AG04450 (cell line): ENCODE results near the gene ABI3BP. TPM values are rescaled to one million over a fixed set of nuclear protein-coding genes. Genes with fewer than 3 reads are reported as not detected.

Experiments
- CTCF ChIA-PET: fragments of 300-600, 350-600 bp; formaldehyde crosslinking; extraction: SDS; loops from one replicate; lab custom pipeline; 2022; ENCODE audit warnings: antibody characterized with exemption, inconsistent platforms; lab: Charles Lee
- POLR2A ChIA-PET: fragments of 350-600 bp; formaldehyde crosslinking; extraction: SDS; loops from one replicate; lab custom pipeline; 2021; ENCODE audit warnings: antibody characterized with exemption, inconsistent platforms; lab: Yijun Ruan, JAX
- DNase-seq: peaks from one replicate; pipeline ENCODE4 v3.0.0-alpha.2; 2011; ENCODE audit warnings: low read depth, low spot score
- H3K27ac ChIP-seq: one replicate; pipeline ENCODE4 v1.5.1; 2012; ENCODE audit warnings: low read depth, low read length, control low read depth
- H3K27me3 ChIP-seq: one replicate; pipeline ENCODE4 v1.6.0; 2012; ENCODE audit warnings: low read length; ENCODE audit not compliant: control insufficient read depth, insufficient read depth
- H3K4me3 ChIP-seq: 2 replicates; pipeline ENCODE4 v1.5.1; 2011; ENCODE audit warnings: mild to moderate bottlenecking, low read depth, low read length, control low read depth
- H3K9me3 ChIP-seq: 2 replicates; pipeline ENCODE4 v1.5.1; 2012; ENCODE audit warnings: low read length; ENCODE audit not compliant: control insufficient read depth, insufficient read depth
- polyA plus RNA-seq: library from polyadenylated mRNA; depleted of rRNA; stranded (reverse); fragments of >200 nt; gene quantifications from 2 replicates; pipeline ENCODE4 v1.2.3, GENCODE V29; 2011
- TF ChIP-seq, protein P1 (sequence below): IDR thresholded peaks from 2 replicates; pipeline ENCODE4 v1.5.1; 2011; ENCODE audit warnings: low read depth, low read length, control low read depth, inconsistent platforms

Gene ABI3BP
- polyA plus RNA-seq, 1 experiment, result 5.3 TPM

DNA sequence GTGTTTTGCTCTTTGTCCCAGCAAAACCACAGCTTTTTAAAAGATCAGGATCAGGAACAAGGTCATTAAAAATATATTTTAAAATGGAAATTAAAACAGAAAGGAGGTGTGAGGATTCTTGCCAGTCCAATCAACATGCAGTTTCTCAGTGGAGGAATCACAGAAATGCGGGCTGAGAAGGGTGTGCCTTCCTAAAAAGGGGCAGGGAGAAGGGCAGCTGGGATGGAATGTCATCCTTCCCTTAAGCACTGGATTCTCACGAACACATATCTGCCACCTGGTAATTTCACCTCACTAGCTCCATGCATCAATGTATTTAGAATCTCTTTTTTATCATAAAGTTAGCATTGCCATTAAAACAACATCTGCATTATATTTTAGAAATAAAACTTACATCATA lies 21.4 kb downstream of the ABI3BP start:
- POLR2A ChIA-PET, result no interaction called here
- TF ChIP-seq, protein P1, sequence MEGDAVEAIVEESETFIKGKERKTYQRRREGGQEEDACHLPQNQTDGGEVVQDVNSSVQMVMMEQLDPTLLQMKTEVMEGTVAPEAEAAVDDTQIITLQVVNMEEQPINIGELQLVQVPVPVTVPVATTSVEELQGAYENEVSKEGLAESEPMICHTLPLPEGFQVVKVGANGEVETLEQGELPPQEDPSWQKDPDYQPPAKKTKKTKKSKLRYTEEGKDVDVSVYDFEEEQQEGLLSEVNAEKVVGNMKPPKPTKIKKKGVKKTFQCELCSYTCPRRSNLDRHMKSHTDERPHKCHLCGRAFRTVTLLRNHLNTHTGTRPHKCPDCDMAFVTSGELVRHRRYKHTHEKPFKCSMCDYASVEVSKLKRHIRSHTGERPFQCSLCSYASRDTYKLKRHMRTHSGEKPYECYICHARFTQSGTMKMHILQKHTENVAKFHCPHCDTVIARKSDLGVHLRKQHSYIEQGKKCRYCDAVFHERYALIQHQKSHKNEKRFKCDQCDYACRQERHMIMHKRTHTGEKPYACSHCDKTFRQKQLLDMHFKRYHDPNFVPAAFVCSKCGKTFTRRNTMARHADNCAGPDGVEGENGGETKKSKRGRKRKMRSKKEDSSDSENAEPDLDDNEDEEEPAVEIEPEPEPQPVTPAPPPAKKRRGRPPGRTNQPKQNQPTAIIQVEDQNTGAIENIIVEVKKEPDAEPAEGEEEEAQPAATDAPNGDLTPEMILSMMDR, result no peak
- no peak overlapping the region for H3K4me3 ChIP-seq

GRCh38 chr3:100970477-100970990 lies 22.7 kb downstream of the ABI3BP start:
- DNase-seq, result no peak
- CTCF ChIA-PET, result no interaction called here
- H3K27ac ChIP-seq, result no peak overlapping the region
- POLR2A ChIA-PET, result no interaction called here
- TF ChIP-seq, protein P1, result no peak
- H3K4me3 ChIP-seq, result no peak overlapping the region
- H3K27me3 ChIP-seq, result no peaks in the 10 kb centered on the region
- no peaks in the 10 kb centered on the region for H3K9me3 ChIP-seq

More for the DNA sequence above, 21.4 kb downstream of the ABI3BP start:
- Histone ChIP-seq H3K9me3 (no peaks in the 10 kb centered on the region), H3K27me3 (no peaks in the 10 kb centered on the region), H3K27ac (no peak overlapping the region)
- CTCF ChIA-PET, result interaction anchor here (0.8 kb wide), 1 partner anchor 225 kb away, joined by 3 read pairs; no protein-coding TSS in a partner anchor
- DNase-seq, result no peak

GRCh38 chr3:100968932-100969906 lies 24.0 kb downstream of the ABI3BP start:
- DNase-seq, result no peak

DNA sequence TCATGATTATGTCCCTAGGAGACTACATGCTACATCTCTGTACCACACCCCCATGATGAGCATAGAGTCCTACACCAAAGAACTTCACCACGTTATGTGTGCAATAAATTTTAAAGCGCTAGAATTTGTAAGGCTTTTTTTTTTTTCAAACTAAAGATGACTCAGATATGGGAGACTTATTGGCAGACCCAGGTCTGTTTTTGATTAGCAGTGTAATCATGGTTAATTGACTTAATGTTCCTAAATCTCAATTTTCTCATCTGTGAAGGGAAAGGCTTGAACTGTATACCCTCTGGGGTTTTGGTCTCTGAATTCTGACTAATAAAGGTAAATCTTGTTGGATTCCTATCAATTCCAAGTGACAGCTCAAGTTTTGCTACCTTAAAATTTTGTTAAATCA lies 26.4 kb downstream of the ABI3BP start:
- ChIA-PET CTCF (no interaction called here), POLR2A (no interaction called here)
- Histone ChIP-seq H3K9me3 (no peaks in the 10 kb centered on the region), H3K27ac (no peak overlapping the region), H3K27me3 (no peaks in the 10 kb centered on the region), H3K4me3 (no peak overlapping the region)
- DNase-seq, result no peak
- TF ChIP-seq, protein P1, result no peak

More at GRCh38 chr3:100968932-100969906, 24.0 kb downstream of the ABI3BP start:
- H3K4me3 ChIP-seq, result no peak overlapping the region
- H3K9me3 ChIP-seq, result no peaks in the 10 kb centered on the region
- H3K27me3 ChIP-seq, result no peaks in the 10 kb centered on the region
- TF ChIP-seq, protein P1, result no peak
- H3K27ac ChIP-seq, result no peak overlapping the region
- ChIA-PET CTCF (interaction anchor here (0.6 kb wide), 2 partner anchors 23 to 30 kb away, joined by 3 read pairs; no protein-coding TSS in a partner anchor), POLR2A (no interaction called here)
